Measurements from ENCODE around the gene INMT.

The INMT gene

GRCh38 chr7:30734497-30734896, 17.4 kb upstream of the INMT start:
- Mint-ChIP-seq H3K9me3 (no peaks in the 10 kb centered on the region), H3K4me1 (ENCODE audit: low read depth) (peaks cover 32% of the 10 kb centered on the region), H3K27me3 (no peaks in the 10 kb centered on the region), H3K36me3 (ENCODE audit: low read depth) (no peaks in the 10 kb centered on the region), H3K4me3 (no peak overlapping the region), H3K27ac (no peak overlapping the region)

- Mint-ChIP-seq H3K4me3 (no peak overlapping the region), H3K27me3 (no peaks in the 10 kb centered on the region), H3K27ac (no peak overlapping the region), H3K9me3 (no peaks in the 10 kb centered on the region), H3K36me3 (ENCODE audit: low read depth) (no peaks in the 10 kb centered on the region), H3K4me1 (ENCODE audit: low read depth) (peaks cover 32% of the 10 kb centered on the region)
Observed at GRCh38 chr7:30735631-30736030, 16.3 kb upstream of the INMT start.

- Mint-ChIP-seq H3K27me3 (no peaks in the 10 kb centered on the region), H3K27ac (no peak overlapping the region), H3K36me3 (ENCODE audit: low read depth) (no peaks in the 10 kb centered on the region), H3K9me3 (no peaks in the 10 kb centered on the region), H3K4me1 (ENCODE audit: low read depth) (peaks cover 32% of the 10 kb centered on the region), H3K4me3 (no peak overlapping the region)
Observed at GRCh38 chr7:30736291-30736690, 15.6 kb upstream of the INMT start.

GRCh38 chr7:30738026-30738915, 13.7 kb upstream of the INMT start:
- no peaks in the 10 kb centered on the region for H3K36me3 Mint-ChIP-seq (ENCODE audit: low read depth)
- H3K4me3 Mint-ChIP-seq: no peak overlapping the region
- H3K4me1 Mint-ChIP-seq (ENCODE audit: low read depth): peaks cover 25% of the 10 kb centered on the region
- no peaks in the 10 kb centered on the region for H3K27me3 Mint-ChIP-seq
- peak overlapping the region; percentile 70 for H3K27ac Mint-ChIP-seq
- H3K9me3 Mint-ChIP-seq: no peaks in the 10 kb centered on the region

- H3K27ac Mint-ChIP-seq: no peak overlapping the region
Observed at GRCh38 chr7:30739691-30740090, 12.2 kb upstream of the INMT start.

GRCh38 chr7:30740417-30741181, 11.3 kb upstream of the INMT start:
- Mint-ChIP-seq H3K36me3 (ENCODE audit: low read depth) (no peaks in the 10 kb centered on the region), H3K27me3 (no peaks in the 10 kb centered on the region), H3K4me1 (ENCODE audit: low read depth) (peaks cover 29% of the 10 kb centered on the region), H3K4me3 (no peak overlapping the region), H3K27ac (no peak overlapping the region), H3K9me3 (no peaks in the 10 kb centered on the region)

More at GRCh38 chr7:30739691-30740090, 12.2 kb upstream of the INMT start:
- Mint-ChIP-seq H3K9me3 (no peaks in the 10 kb centered on the region), H3K27me3 (no peaks in the 10 kb centered on the region), H3K4me1 (ENCODE audit: low read depth) (peaks cover 29% of the 10 kb centered on the region), H3K4me3 (no peak overlapping the region), H3K36me3 (ENCODE audit: low read depth) (no peaks in the 10 kb centered on the region)

GRCh38 chr7:30741289-30741688, 10.6 kb upstream of the INMT start:
- Mint-ChIP-seq H3K27me3 (no peaks in the 10 kb centered on the region), H3K27ac (no peak overlapping the region), H3K4me3 (no peak overlapping the region), H3K9me3 (no peaks in the 10 kb centered on the region), H3K4me1 (ENCODE audit: low read depth) (peaks cover 29% of the 10 kb centered on the region), H3K36me3 (ENCODE audit: low read depth) (no peaks in the 10 kb centered on the region)

- no peaks in the 10 kb centered on the region for H3K36me3 Mint-ChIP-seq (ENCODE audit: low read depth)
- peaks cover 14% of the 10 kb centered on the region for H3K4me1 Mint-ChIP-seq (ENCODE audit: low read depth)
- peak overlapping the region; percentile 34 for H3K27ac Mint-ChIP-seq
- H3K4me3 Mint-ChIP-seq: no peak overlapping the region
- H3K9me3 Mint-ChIP-seq: no peaks in the 10 kb centered on the region
- H3K27me3 Mint-ChIP-seq: no peaks in the 10 kb centered on the region
Observed at GRCh38 chr7:30743371-30744074, 8.4 kb upstream of the INMT start.

GRCh38 chr7:30744075-30744417, 7.9 kb upstream of the INMT start:
- Mint-ChIP-seq H3K36me3 (ENCODE audit: low read depth) (no peaks in the 10 kb centered on the region), H3K4me1 (ENCODE audit: low read depth) (peaks cover 9% of the 10 kb centered on the region), H3K27ac (no peak overlapping the region), H3K9me3 (no peaks in the 10 kb centered on the region), H3K4me3 (no peak overlapping the region), H3K27me3 (no peaks in the 10 kb centered on the region)

GRCh38 chr7:30745261-30745941, 6.5 kb upstream of the INMT start:
- no peaks in the 10 kb centered on the region for H3K9me3 Mint-ChIP-seq
- H3K4me1 Mint-ChIP-seq (ENCODE audit: low read depth): peaks cover 5% of the 10 kb centered on the region
- no peaks in the 10 kb centered on the region for H3K36me3 Mint-ChIP-seq (ENCODE audit: low read depth)
- no peaks in the 10 kb centered on the region for H3K27me3 Mint-ChIP-seq
- H3K27ac Mint-ChIP-seq: no peak overlapping the region
- H3K4me3 Mint-ChIP-seq: no peak overlapping the region

GRCh38 chr7:30750010-30750409, 1.9 kb upstream of the INMT start:
- Mint-ChIP-seq H3K27ac (no peak overlapping the region), H3K27me3 (no peaks in the 10 kb centered on the region), H3K4me3 (no peak overlapping the region), H3K36me3 (ENCODE audit: low read depth) (no peaks in the 10 kb centered on the region), H3K4me1 (ENCODE audit: low read depth) (no peaks in the 10 kb centered on the region), H3K9me3 (no peaks in the 10 kb centered on the region)

GRCh38 chr7:30750683-30751650, 968 bp upstream of the INMT start:
- no peaks in the 10 kb centered on the region for H3K36me3 Mint-ChIP-seq (ENCODE audit: low read depth)
- no peaks in the 10 kb centered on the region for H3K4me1 Mint-ChIP-seq (ENCODE audit: low read depth)
- H3K27me3 Mint-ChIP-seq: no peaks in the 10 kb centered on the region
- no peak overlapping the region for H3K4me3 Mint-ChIP-seq
- H3K27ac Mint-ChIP-seq: no peak overlapping the region
- no peaks in the 10 kb centered on the region for H3K9me3 Mint-ChIP-seq

- H3K9me3 Mint-ChIP-seq: no peaks in the 10 kb centered on the region
- H3K27ac Mint-ChIP-seq: no peak overlapping the region
- H3K36me3 Mint-ChIP-seq (ENCODE audit: low read depth): no peaks in the 10 kb centered on the region
- no peaks in the 10 kb centered on the region for H3K4me1 Mint-ChIP-seq (ENCODE audit: low read depth)
- no peak overlapping the region for H3K4me3 Mint-ChIP-seq
- H3K27me3 Mint-ChIP-seq: no peaks in the 10 kb centered on the region
Observed at GRCh38 chr7:30752484-30752883, 549 bp downstream of the INMT start.

- H3K4me3 Mint-ChIP-seq: no peak overlapping the region
Observed at GRCh38 chr7:30752979-30753378, 1.0 kb downstream of the INMT start.

More at GRCh38 chr7:30752979-30753378, 1.0 kb downstream of the INMT start:
- Mint-ChIP-seq H3K4me1 (ENCODE audit: low read depth) (no peaks in the 10 kb centered on the region), H3K9me3 (no peaks in the 10 kb centered on the region), H3K36me3 (ENCODE audit: low read depth) (no peaks in the 10 kb centered on the region), H3K27me3 (no peaks in the 10 kb centered on the region), H3K27ac (no peak overlapping the region)

Measured in stimulated activated naive CD8-positive, alpha-beta T cell treated with anti-CD3 and anti-CD28 coated beads, Interleukin-15, Interleukin-2, amounts not matched to agents 100 ng/mL and 50 ng/mL, for 24 hours (primary cell).